HG03064 (cell line): ENCODE results near the gene NR5A2.

ENCODE experiments used
- ATAC-seq: cut with Tn5 transposase; IDR thresholded peaks from one replicate; pipeline ENCODE4 v1.9.1; 2021; ENCODE audit warnings: low read depth; ENCODE audit not compliant: unreplicated experiment

Gene NR5A2

DNA sequence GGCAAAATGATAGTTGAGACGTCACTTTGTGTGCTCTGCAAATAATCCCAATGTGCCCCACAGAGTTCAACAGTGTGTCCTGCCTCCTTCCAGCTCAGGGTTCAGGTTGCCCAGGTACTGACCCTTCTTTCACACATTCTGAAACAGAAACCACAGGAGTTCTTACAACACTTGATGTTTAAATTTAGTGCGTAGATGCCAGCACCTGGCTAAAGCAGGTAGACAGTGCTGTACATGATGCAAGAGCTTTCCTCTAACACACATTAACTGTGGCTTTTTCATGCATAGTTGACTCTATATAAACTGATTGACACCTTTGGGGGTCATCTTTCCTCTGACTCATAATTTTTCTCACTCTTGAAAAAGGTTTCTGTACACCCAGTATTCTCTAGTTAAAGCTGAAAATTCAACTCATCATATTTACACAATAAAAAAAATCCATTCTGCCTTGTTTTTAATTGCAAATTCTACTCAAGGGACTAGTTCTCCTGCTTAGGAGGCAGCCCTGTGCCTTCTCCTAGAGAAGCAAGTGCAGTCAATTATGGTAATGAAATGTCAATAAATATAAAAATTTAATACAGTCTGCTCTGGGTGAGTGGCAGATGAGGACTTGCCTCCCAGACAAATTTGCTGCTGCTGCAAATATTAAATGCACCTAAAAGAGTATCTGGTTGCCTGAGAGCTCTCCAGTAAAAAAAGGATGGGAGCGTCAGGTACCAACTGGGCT is 91.4 kb downstream of the NR5A2 start:
- no peak for ATAC-seq

DNA sequence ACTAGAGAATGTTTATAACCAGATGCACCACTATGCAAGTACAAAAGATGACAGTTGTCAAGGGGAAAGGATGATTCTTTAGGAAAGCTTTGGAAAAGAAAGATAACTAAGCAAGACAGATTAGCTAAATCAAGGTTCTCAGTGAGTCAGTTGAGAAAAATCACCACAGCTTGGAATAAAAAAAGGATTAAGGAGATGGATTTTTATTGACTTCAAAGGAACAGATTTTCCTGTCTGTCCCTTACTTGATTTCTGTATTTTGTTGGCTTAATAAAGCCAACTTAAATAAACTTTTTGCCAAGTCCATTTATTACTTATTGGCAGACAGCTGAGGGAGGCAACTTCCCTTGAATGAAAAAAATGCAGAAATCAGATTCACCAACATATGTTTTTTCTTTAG is 93.9 kb downstream of the NR5A2 start:
- ATAC-seq: no peak

DNA sequence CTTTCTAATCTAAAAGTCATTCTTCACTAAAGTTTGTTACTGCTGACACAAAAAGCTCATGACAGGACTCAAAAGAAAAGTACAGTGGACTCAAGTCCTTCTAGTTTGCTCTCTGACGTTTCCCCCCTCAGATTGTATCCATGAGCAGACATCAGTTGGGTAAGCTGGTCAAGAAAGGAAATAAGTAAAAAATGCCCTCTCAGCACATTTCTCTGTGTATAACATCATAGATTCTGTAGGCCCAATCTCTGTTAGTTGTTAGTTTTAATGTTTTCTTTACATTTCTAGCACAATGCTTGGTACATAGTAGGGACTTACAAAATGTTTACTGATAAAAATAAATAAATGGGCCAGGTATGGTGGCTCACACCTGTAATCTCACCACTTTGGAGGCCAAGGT is 96.8 kb downstream of the NR5A2 start:
- ATAC-seq: no peak

DNA sequence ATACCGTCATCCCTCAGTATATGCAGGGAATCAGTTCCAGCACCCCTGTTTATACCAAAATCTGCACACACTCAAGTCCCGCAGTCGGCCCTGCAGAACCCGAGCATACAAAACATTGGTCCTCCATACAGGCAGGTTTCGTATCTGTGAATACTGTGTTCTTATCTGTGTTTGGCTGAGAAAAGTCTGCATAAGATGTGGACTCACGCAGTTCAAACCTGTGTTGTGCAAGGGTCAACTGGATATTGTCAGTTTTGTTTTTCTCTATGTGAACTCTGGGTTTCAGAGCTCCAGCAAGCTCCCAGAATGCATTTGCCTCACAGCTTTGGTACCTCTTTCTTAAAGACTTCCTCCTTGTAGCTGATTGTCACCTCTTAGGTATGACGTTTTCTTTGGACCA is 100.6 kb downstream of the NR5A2 start:
- ATAC-seq: no peak

DNA sequence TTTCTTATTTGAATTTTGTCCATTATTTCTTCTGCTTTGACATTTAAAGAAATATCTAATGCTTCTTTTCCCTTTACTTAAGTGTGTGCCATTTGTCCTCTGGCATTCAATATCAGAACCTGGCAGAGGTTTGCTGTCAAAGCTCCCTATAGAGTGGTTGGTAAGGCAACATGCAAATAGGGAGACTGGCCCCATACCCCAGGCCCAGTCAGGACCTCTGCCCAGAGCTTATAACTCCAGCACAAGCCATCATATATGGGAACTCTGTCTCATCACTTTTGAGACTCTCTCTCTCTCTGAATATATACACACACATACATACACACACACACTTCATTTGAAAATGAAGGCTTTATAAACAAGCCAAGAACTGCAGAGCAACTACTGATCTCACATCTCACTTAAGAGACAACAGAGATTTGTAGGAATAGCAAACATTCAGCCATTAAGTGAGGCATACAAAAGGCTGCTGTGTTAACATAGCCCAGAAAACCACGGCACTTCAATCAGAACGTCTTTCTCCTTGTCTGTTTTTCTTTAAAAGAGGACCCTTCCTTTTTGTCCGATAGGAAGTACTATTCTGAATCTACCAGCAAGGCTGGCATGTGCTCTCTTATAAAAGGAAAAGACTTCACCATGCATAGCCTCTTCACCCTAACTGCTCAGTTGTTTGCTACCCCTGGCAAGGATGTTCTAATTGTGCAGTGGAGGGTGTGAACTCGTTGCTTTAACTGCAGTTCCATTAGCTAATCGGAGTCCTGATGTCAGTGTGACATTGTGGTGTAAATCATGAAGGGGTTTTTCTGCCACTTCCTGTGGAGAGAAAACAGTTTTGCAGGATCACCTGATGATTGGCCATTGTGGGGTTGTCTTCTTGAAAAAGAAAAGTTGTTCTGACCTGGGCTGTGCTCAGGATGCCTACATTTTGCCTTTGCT is 101.7 kb downstream of the NR5A2 start:
- ATAC-seq: no peak

DNA sequence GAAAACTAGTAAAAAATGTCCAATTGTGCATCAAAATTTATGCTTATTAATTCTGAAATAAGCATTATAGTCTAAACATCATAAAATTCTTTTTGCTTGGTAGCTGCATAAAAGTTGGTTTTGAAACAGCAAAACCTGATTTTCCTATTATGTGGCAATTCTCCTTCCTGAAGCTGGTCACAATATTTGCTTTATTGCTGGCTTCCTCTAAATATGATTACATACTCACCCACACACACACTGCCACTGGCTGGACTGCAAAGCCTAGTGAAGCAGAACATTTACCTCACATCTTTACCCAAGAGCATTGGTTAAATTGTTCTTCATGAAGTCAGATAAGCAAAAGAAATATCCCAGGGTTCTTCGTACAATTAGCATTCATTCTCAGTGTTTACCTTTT is 103.0 kb downstream of the NR5A2 start:
- no peak for ATAC-seq

DNA sequence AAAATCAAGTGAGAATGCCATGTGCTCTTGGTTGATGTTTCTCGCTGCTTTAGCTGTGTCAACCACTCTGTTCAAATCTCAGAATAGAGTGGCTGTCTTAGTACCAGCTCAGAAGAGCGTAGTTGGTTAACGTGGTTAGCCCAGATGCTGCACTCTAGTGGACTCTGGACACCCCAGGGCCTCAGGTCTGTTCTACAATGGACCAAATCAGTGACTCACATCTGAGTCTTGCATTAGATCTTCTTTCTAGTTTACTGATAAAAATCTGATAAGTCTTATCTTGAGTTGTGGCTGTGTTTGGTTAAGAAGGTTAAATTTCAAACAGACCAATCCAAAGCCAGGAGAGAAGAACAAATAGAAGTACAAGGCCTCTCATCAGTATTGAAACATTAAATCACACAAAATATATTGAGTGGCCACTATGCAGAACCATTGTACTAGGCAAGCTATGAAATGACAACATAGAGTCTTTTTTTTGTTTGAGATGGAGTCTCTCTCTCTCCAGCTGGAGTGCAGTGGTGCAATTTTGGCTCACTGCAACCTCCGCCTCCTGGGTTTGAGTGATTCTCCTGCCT is 104.1 kb downstream of the NR5A2 start:
- no peak for ATAC-seq

DNA sequence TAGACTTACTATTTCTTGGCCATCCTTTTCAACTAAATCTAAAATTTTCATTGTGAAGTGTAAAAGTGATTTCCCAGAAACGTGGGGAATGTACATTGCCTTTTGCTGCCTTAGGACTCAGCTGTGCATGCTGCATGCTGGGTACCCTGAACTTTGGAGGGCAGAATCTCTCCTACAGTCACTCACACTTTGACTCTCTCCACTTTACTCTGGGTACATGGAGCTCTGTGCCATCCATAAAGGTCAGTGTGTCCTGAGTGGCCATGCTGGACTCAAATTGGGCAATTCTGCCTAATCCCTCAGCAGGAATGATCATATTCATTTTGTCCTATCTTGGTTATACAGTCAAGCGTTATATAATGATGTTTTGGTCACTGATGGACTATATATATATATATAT is 105.6 kb downstream of the NR5A2 start:
- no peak for ATAC-seq

DNA sequence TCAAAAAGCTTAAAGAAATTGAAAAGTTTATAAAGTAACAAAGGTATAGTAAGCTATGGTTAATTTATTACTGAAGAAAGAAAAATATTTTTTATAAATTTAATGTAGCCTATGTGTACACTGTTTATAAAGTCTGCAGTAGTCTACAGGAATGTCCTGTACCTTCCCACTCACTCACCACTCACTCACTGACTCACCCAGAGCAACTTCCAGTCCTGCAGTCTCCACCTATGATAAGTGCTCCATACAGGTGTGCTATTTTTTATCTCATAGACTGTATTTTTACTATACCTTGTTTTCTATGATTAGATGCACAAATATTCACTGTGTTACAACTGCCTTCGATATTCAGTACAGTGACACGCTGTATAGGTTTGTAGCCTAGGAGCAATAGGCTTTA is 106.6 kb downstream of the NR5A2 start:
- ATAC-seq: no peak

DNA sequence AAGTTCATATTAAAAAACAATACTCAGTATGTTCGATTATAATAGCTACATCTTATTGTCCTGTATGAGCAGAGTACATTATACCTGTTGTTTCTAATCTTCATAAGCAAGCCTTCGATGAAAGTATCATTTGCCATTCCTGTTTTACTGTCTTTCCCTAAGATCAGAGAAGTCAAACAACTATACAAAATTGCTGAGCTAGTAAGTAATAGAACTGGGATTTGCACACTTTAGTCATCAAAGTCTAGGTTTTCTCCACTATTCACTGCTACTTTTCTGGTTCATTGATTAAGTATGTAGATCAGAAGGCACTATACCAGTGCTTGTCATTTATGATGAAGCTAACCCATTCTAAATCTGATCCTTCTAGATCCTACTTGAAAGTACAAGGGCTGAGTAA is 108.9 kb downstream of the NR5A2 start:
- no peak for ATAC-seq

DNA sequence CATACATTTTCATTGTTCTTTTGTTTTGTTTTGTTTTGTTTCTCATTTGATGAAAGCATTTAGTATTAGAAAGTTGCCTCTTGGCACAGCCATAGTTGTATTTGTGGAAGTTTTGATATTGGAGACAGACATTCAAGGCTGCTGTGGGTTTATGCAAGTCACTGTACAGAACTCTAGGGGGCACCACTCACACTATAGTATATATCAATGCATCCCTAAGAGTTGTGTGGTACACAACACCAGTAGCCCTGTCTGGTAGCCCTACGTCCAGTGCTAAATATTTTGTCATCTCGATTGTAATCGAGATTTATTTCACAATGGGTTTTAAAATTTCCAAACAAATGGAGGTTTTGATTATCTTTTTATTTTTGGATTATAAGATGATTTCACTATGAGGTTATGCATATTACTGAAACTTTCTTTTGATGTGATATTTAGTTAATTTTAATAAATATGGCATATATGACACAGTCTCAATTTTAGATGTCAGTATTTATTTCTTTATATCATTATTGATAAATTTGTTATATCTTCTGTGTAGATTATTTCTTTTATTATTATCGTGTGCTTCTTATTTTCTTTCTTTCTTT is 112.2 kb downstream of the NR5A2 start:
- ATAC-seq: peak; percentile 83

DNA sequence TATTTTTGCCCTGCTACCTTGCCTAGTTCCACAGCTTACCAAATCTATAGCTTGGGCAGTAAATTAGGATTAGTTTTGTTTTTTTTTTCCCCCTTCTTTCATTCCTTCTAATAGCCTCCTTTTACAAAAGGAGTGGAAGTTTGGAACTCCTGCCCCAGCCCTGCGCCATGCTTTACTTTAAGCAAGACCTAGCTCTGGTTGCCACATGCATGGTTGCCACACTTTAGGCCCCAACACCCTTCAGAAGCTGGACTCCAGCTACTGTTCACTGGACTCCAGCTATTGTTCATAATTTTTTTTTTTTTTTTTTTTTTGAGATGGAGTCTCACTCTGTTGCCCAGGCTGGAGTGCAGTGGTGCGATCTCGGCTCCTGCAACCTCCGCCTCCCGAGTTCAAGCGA is 115.8 kb downstream of the NR5A2 start:
- ATAC-seq: no peak

DNA sequence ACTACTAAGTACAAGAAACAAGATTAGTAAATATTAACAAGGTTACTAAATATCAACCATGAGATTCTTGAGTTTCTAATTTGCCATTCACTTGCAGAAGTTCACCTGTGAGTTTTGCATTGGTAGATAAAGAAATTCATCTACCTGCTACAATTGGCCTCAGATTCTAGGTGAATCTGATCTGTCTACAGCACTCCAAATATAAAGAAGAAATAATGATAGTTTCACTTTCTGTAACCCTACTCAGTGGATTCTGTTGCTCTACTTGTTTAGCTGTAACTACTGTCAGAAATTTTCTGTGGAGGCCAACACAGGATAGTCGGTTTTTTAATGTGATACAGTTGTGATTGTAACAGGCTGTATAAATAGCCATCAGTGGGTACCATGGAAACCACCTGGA is 118.6 kb downstream of the NR5A2 start:
- ATAC-seq: no peak

DNA sequence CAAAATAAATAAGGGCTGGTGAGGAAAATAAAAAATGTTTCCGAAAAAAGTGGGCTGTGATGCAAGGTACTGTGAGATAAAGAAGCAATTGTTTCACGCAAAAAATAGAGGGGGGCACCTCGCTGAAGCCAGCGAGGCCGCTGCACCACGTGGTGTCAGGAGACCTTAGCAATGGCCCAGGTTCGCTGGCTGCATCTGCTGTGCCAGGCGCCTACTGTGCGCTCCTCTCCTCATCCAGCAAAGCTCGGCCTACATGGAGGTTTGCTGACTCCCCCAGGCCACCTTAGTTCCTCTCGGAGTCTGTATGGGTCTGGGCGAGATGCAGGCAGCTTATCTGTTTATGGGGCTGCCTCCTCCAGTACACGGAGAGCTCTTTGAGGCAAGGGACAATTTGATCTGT is 119.6 kb downstream of the NR5A2 start:
- ATAC-seq: no peak

DNA sequence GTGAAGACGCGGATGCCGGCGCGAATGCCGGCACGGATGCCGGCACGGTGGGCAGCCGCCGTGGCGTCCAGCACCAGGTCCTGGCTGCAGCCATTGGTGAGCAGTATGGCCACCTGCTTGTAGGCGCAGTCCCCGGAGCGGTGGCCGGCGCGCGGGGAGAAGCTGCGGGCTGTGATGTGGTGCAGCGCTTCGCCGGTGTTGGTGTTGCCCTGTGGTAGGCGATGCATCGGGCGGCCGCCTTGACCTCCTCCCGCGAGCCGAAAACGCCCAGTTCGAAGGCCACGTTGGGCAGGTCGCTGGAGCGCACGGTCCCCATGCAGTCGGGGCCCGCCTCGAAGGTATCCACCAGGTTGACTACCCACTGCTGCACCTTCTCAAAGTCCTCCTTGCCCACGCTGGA is 120.2 kb downstream of the NR5A2 start:
- no peak for ATAC-seq

DNA sequence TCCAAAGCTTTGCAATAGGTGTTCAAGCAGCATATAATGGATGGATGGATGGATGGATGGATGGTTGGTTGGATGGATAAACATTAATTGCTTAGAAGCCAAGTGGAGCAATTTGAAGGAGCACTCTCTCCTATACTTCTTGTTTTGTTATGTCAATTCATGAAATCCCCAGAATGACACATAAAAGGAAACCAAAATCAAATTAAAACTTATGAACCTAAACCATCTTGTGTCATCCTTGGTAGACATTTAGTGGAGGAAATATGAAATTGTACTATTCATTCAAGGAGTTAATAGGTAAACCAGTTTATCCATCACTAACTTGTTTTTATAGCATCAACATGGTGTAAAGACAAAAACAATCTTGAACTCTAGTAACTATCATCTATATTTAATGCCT is 122.5 kb downstream of the NR5A2 start:
- ATAC-seq: no peak

DNA sequence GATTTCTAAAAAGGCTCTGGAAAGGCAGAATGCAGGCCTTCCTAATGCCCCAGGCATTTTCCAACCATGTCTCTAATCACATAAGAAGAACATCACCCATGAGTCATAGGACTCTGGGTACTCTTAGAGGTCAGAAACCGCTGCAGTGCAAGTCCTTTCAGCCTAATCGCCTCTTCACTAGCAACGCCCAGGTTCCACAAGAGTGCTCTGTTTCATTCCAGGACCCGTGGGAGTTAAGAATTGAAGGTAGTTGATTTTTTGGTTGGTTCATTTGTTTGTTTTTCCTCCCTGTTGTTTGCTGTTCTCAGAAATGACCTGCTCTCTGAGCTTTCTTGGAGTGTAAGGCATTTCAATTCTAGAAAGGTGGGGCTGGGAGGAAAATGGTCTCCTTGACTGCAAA is 123.2 kb downstream of the NR5A2 start:
- ATAC-seq: peak; percentile 37

DNA sequence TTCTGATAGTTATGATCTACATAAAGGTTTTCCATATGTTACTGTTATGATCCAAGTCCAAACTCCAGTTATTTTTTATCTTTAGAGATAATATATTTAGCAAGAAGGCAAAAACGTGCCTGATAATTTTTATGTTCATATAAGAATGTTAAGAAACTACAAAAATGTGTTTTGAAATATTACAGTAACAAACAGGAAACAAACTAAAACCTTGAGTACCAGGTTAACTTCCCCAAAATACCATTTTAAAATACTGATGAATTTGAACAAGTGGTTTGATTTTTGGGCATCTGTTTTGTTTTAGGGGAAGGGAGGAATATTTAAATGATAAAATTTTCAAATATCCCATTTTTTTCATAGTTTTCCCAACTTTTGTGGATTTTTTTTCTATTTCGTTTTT is 124.8 kb downstream of the NR5A2 start:
- ATAC-seq: no peak

DNA sequence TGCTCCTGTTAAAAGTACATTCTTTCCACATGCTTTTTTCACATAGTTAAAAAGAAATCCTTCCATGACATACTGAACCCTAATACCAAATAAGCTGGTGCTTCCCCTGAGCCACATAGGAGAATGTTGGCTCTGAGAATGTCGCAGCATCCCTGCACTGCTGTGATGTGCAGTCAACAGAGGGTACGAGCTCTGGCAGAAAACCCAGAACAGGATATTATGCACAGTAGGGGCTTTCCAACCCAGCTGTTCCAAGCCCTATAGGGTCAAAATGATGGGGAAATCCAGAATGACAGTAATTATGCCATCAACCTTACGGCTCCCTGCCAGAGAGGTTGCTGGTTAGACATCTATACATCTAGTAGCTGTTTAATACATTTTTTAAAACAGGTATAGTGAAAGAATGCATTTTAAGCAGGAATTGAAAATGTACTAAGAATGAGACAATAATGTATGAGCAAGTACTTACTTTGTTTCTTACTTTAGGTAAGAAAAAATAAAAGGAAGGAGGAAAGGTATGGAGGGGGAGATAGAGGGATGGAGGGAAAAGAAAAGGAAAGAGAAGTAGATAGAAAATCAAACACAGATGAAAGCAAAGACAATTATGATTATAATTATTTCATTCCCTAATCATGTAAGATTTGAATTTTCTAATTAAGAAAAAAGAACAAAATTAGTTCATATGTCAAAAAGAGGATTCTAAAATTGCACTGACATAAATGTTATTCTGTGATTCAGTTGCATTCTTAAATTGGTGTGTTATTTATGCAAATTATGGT is 126.0 kb downstream of the NR5A2 start:
- ATAC-seq: peak; percentile 37

DNA sequence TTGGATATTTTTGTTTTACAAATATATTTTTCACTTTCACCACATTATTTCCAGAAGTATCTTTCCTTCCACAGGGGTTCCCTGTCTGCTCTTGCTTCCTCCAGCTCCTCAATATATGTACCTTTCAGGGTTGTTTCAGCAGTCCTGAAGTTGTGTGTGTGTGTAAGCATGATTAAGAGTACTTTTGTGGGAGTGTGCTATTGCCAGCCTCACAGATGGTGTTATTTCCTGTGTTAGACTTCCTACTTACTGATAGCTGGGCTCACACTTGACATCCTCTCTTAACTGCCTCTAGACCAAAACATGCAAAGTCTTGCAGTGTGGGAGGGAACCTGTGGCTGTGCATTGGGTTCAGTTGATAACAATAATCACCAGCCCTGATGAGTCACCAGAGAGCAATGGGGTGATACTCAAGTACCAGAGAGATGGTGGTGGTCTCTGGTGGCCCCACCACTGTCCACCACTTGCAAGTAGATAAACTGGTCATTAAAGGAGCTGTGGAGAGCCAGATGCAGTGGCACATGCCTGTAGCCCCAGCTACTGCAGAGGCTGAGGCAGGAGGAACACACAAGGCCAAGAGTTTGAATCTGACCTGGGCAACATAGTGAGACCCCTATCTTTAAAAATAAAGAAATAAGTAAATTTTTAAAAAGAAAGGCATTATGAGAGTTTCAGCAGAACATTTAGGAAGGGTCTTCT is 126.7 kb downstream of the NR5A2 start:
- peak; percentile 80 for ATAC-seq
